SIG-M5 (cell line): ENCODE results near the gene PHACTR1.

Experiments used
- DNase-seq: peaks from one replicate; lab custom pipeline; 2025; lab: John Stamatoyannopoulos, UW

The PHACTR1 gene

GRCh38 chr6:13030396-13030795, 313.8 kb downstream of the PHACTR1 start:
- DNase-seq, result no peak

- no peak for DNase-seq
These were observed 316.0 kb downstream of the PHACTR1 start for GRCh38 chr6:13032566-13032965.

- DNase-seq, result no peak
These were observed 316.6 kb downstream of the PHACTR1 start for GRCh38 chr6:13033145-13033544.

- no peak for DNase-seq
These were observed 317.7 kb downstream of the PHACTR1 start for GRCh38 chr6:13034316-13034715.

GRCh38 chr6:13035606-13036005, 319.0 kb downstream of the PHACTR1 start:
- DNase-seq, result no peak

- DNase-seq, result no peak
These were observed 321.7 kb downstream of the PHACTR1 start for GRCh38 chr6:13038315-13038714.

GRCh38 chr6:13038741-13039190, 322.2 kb downstream of the PHACTR1 start:
- DNase-seq, result no peak

- no peak for DNase-seq
These were observed 327.8 kb downstream of the PHACTR1 start for GRCh38 chr6:13044390-13044789.

GRCh38 chr6:13044896-13045295, 328.3 kb downstream of the PHACTR1 start:
- DNase-seq, result no peak

GRCh38 chr6:13045676-13046075, 329.1 kb downstream of the PHACTR1 start:
- DNase-seq, result no peak

- no peak for DNase-seq
These were observed 329.5 kb downstream of the PHACTR1 start for GRCh38 chr6:13046084-13046483.

- no peak for DNase-seq
These were observed 331.5 kb downstream of the PHACTR1 start for GRCh38 chr6:13048113-13048512.

- DNase-seq, result no peak
These were observed 333.2 kb downstream of the PHACTR1 start for GRCh38 chr6:13049666-13050254.

GRCh38 chr6:13053006-13053461, 336.5 kb downstream of the PHACTR1 start:
- DNase-seq, result no peak

- no peak for DNase-seq
These were observed 341.5 kb downstream of the PHACTR1 start for GRCh38 chr6:13058051-13058450.

GRCh38 chr6:13059026-13059425, 342.5 kb downstream of the PHACTR1 start:
- no peak for DNase-seq

- DNase-seq, result no peak
These were observed 346.8 kb downstream of the PHACTR1 start for GRCh38 chr6:13063300-13063918.

GRCh38 chr6:13065581-13065980, 349.0 kb downstream of the PHACTR1 start:
- DNase-seq, result no peak

- no peak for DNase-seq
These were observed 349.5 kb downstream of the PHACTR1 start for GRCh38 chr6:13066050-13066449.

- DNase-seq, result no peak
These were observed 350.3 kb downstream of the PHACTR1 start for GRCh38 chr6:13066820-13067219.

GRCh38 chr6:13068586-13069210, 352.1 kb downstream of the PHACTR1 start:
- no peak for DNase-seq

GRCh38 chr6:13071550-13072345, 355.2 kb downstream of the PHACTR1 start:
- DNase-seq, result no peak
